ENCODE data around the gene TTLL5. TPM values are rescaled to one million over a fixed set of nuclear protein-coding genes. Genes with fewer than 3 reads are reported as not detected.

Gene TTLL5
- total and polyA plus RNA-seq, 8 donors = 10.1 to 48.4 (median 17.3) TPM

DNA sequence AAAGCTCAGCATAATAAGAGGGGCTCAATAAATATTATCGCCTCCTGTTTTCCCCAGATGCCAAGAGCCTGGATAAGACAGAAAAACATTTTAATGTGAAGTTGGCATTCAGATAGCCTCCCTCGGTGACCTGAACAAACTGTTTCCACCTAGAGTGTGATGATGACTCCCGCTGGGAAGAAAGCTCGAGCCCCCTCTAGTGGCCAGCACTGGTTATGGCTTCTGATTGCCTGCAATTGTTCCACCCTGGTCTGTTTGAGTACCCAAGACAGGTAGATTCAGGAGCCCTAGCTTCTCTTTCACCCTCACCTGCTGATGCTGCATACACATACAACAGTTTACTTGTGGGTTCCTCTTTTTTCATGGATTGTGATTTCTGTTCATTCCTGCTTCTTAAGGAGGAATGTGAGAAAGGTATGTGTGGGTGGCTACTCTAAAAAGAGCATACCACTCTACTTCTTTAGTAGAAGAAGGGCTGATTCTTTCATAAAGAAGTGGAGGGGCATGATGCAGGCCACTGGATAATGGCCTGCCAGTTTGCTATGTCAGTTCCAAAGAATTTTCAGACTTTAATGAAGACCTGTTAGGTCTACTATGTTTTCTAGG is 6.8 kb upstream of the TTLL5 start:
- H3K9me3 ChIP-seq = no peaks in the 10 kb centered on the region
- TF ChIP-seq POLR2A (IDR thresholded peaks at IDR 0.05) (no peak), EP300 (IDR thresholded peaks at IDR 0.05) (no peak), CTCF (IDR thresholded peaks at IDR 0.05) (peak in 5 of 7 experiments; percentile 87 to 94 (median 93)), POLR2AphosphoS5 (IDR thresholded peaks at IDR 0.05) (peak in 1 of 3 donors; percentile 56)
- H3K36me3 ChIP-seq = peaks cover 28 to 76% (median 73%) of the 10 kb centered on the region in 4 donors
- intact Hi-C loops (cut with DNase I; ENCODE audit: low total_unique reads) = loop anchor here (5.0 kb wide), 1 partner anchor 77 kb away; the partner anchor contains the start of gene FLVCR2
- H3K4me3 ChIP-seq = no peak overlapping the region
- 5 to 10% (median 7%) methylated on average over 4 of the region's 4 CpGs for WGBS, 5 donors
- peak; percentile 88 to 90 for DNase-seq
- peaks cover 0 to 10% (median 3%) of the 10 kb centered on the region in 4 donors for H3K4me1 ChIP-seq
- no peak overlapping the region for H3K27ac ChIP-seq
- no peaks in the 10 kb centered on the region for H3K27me3 ChIP-seq

GRCh38 chr14:75655235-75655634 is 5.8 kb upstream of the TTLL5 start:
- 0 to 7% (median 0%) methylated on average over 1 of the region's 1 CpG for WGBS, 5 donors
- TF ChIP-seq EP300 (IDR thresholded peaks at IDR 0.05) (no peak), POLR2A (IDR thresholded peaks at IDR 0.05) (no peak), POLR2AphosphoS5 (IDR thresholded peaks at IDR 0.05) (no peak), CTCF (IDR thresholded peaks at IDR 0.05) (no peak)
- no peak overlapping the region for H3K27ac ChIP-seq
- DNase-seq = no peak
- no peak overlapping the region for H3K4me3 ChIP-seq
- peaks cover 20 to 66% (median 63%) of the 10 kb centered on the region in 4 donors for H3K36me3 ChIP-seq
- intact Hi-C loops (cut with DNase I; ENCODE audit: low total_unique reads) = no loop called here
- H3K9me3 ChIP-seq = no peaks in the 10 kb centered on the region
- H3K4me1 ChIP-seq = peaks cover 7 to 17% (median 12%) of the 10 kb centered on the region in 4 donors
- no peaks in the 10 kb centered on the region for H3K27me3 ChIP-seq

DNA sequence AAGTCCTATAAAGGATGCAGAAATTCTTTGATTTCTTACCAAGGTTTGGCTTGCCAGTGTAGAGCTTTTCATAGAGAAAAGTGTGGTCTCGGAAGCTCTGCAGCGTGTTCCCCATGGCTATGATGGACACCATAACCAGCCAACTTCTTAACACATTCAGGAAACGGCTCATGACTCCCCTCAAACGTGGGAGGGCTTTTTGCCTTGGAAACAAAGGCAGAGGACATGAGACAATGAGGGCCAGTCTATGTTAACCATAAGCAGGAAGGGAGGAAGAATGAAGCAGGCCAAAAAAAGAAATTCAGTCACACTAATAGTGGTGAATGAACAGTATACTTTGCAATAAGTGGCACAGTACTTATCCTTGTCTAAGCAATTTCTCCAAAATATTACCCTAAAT is 3.7 kb upstream of the TTLL5 start:
- H3K27ac ChIP-seq = no peak overlapping the region
- H3K4me1 ChIP-seq = peaks cover 14 to 29% (median 25%) of the 10 kb centered on the region in 4 donors
- DNase-seq = no peak
- no peak overlapping the region for H3K4me3 ChIP-seq
- TF ChIP-seq POLR2A (IDR thresholded peaks at IDR 0.05) = no peak
- no peak for TF ChIP-seq CTCF (IDR thresholded peaks at IDR 0.05)
- TF ChIP-seq EP300 (IDR thresholded peaks at IDR 0.05) = no peak
- TF ChIP-seq POLR2AphosphoS5 (IDR thresholded peaks at IDR 0.05) = no peak
- H3K36me3 ChIP-seq = peaks cover 4 to 45% (median 42%) of the 10 kb centered on the region in 4 donors
- WGBS, 5 donors = 79 to 87% (median 85%) methylated on average over 4 of the region's 4 CpGs
- no peaks in the 10 kb centered on the region for H3K9me3 ChIP-seq
- no peaks in the 10 kb centered on the region for H3K27me3 ChIP-seq
- intact Hi-C loops (cut with DNase I; ENCODE audit: low total_unique reads) = no loop called here

DNA sequence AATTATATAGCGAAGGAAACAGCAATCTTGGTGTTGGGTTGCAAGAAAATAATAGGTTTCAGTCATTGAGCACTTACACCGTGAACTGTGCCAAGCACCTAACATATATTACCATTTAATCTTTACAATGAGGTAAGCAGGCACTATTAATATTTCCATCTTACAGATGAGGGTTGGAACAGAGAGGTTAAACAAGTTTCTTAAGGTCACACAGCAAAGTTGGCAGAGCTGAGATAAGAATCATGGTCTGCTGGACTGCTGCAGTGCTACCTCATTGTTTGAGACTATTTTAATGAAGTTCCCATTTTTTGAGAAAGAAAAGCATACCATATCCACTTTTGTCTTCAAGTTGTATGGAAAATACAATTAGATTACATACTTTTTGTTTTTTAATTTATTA is 2.1 kb upstream of the TTLL5 start:
- 88 to 98% (median 97%) methylated on average over 2 of the region's 2 CpGs for WGBS, 5 donors
- Histone ChIP-seq H3K9me3 (no peaks in the 10 kb centered on the region), H3K27me3 (no peaks in the 10 kb centered on the region), H3K27ac (no peak overlapping the region), H3K4me1 (peaks cover 14 to 33% (median 26%) of the 10 kb centered on the region in 4 donors), H3K36me3 (peaks cover 4 to 42% (median 39%) of the 10 kb centered on the region in 4 donors), H3K4me3 (no peak overlapping the region)
- intact Hi-C loops (cut with DNase I; ENCODE audit: low total_unique reads) = no loop called here
- TF ChIP-seq CTCF (IDR thresholded peaks at IDR 0.05) (no peak), POLR2AphosphoS5 (IDR thresholded peaks at IDR 0.05) (no peak), POLR2A (IDR thresholded peaks at IDR 0.05) (no peak)
- no peak for DNase-seq
